ENCODE results near the gene CLN5. TPM values are rescaled to one million over a fixed set of nuclear protein-coding genes. Genes with fewer than 3 reads are reported as not detected.

Gene CLN5
- total and polyA plus RNA-seq, 2 experiments from 2014 or later = 6.5 to 9.5 TPM

DNA sequence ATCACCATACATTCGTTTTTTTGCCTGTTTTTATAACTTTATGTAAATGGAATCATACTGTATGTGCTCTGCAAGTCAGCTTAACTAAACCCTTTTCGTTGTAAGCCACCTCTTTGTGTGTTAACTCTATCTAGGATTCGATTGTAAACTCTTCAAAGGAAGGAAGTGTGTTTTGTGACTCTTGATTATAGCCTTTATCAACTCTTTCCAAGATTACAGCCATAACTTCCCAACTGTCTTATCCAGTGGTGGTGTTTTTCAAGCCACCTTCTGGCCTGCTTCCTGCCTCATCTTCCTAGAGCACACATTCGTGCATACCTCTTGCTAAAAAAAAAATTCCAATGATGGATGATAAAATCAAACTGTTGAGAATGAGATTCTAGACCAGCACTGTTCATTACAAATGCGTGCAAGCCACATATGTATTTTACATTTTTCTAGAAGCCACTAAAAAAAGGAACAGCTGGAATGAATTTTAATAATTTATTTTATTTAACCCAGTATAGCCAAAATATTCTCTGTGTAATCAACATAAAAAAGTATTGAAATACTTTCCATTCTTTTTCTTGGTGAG, 47.1 kb downstream of the CLN5 start:
- Mint-ChIP-seq H3K27me3 (ENCODE audit: insufficient read depth, low read depth, poor library complexity) (no peaks in the 10 kb centered on the region), H3K36me3 (ENCODE audit: low read depth) (no peaks in the 10 kb centered on the region), H3K4me1 (no peaks in the 10 kb centered on the region), H3K4me3 (no peak overlapping the region), H3K27ac (no peak overlapping the region), H3K9me3 (no peaks in the 10 kb centered on the region)
- no peaks in the 10 kb centered on the region for H4K20me1 ChIP-seq (replicated peaks; ENCODE audit: insufficient read depth)
- H3K79me2 ChIP-seq (replicated peaks; ENCODE audit: insufficient read depth) = no peaks in the 10 kb centered on the region
- peaks cover 6% of the 10 kb centered on the region; the same call in 1 of the 2 replicates for H3K9me2 ChIP-seq (ENCODE audit: insufficient read depth)
- no peak overlapping the region for H3K4me2 ChIP-seq
- H3K27ac ChIP-seq (ENCODE audit: low read depth) = no peak overlapping the region
- no peaks in the 10 kb centered on the region for H3F3A ChIP-seq (replicated peaks; ENCODE audit: low read depth)
- H3K36me3 ChIP-seq (ENCODE audit: insufficient read depth) = no peaks in the 10 kb centered on the region
- ATAC-seq = no peak
- no peak overlapping the region for H2AFZ ChIP-seq
- no peak for TF ChIP-seq CREB1 (CRISPR knock-in tag; IDR thresholded peaks at IDR 0.05; ENCODE audit: low read depth)
- TF ChIP-seq, protein P1, sequence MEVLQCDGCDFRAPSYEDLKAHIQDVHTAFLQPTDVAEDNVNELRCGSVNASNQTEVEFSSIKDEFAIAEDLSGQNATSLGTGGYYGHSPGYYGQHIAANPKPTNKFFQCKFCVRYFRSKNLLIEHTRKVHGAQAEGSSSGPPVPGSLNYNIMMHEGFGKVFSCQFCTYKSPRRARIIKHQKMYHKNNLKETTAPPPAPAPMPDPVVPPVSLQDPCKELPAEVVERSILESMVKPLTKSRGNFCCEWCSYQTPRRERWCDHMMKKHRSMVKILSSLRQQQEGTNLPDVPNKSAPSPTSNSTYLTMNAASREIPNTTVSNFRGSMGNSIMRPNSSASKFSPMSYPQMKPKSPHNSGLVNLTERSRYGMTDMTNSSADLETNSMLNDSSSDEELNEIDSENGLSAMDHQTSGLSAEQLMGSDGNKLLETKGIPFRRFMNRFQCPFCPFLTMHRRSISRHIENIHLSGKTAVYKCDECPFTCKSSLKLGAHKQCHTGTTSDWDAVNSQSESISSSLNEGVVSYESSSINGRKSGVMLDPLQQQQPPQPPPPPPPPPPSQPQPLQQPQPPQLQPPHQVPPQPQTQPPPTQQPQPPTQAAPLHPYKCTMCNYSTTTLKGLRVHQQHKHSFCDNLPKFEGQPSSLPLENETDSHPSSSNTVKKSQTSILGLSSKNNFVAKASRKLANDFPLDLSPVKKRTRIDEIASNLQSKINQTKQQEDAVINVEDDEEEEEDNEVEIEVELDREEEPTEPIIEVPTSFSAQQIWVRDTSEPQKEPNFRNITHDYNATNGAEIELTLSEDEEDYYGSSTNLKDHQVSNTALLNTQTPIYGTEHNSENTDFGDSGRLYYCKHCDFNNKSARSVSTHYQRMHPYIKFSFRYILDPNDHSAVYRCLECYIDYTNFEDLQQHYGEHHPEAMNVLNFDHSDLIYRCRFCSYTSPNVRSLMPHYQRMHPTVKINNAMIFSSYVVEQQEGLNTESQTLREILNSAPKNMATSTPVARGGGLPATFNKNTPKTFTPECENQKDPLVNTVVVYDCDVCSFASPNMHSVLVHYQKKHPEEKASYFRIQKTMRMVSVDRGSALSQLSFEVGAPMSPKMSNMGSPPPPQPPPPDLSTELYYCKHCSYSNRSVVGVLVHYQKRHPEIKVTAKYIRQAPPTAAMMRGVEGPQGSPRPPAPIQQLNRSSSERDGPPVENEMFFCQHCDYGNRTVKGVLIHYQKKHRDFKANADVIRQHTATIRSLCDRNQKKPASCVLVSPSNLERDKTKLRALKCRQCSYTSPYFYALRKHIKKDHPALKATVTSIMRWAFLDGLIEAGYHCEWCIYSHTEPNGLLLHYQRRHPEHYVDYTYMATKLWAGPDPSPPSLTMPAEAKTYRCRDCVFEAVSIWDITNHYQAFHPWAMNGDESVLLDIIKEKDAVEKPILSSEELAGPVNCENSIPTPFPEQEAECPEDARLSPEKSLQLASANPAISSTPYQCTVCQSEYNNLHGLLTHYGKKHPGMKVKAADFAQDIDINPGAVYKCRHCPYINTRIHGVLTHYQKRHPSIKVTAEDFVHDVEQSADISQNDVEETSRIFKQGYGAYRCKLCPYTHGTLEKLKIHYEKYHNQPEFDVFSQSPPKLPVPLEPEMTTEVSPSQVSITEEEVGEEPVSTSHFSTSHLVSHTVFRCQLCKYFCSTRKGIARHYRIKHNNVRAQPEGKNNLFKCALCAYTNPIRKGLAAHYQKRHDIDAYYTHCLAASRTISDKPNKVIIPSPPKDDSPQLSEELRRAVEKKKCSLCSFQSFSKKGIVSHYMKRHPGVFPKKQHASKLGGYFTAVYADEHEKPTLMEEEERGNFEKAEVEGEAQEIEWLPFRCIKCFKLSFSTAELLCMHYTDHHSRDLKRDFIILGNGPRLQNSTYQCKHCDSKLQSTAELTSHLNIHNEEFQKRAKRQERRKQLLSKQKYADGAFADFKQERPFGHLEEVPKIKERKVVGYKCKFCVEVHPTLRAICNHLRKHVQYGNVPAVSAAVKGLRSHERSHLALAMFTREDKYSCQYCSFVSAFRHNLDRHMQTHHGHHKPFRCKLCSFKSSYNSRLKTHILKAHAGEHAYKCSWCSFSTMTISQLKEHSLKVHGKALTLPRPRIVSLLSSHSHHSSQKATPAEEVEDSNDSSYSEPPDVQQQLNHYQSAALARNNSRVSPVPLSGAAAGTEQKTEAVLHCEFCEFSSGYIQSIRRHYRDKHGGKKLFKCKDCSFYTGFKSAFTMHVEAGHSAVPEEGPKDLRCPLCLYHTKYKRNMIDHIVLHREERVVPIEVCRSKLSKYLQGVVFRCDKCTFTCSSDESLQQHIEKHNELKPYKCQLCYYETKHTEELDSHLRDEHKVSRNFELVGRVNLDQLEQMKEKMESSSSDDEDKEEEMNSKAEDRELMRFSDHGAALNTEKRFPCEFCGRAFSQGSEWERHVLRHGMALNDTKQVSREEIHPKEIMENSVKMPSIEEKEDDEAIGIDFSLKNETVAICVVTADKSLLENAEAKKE (CRISPR knock-in tag; IDR thresholded peaks at IDR 0.05) = no peak
- TF ChIP-seq ZNF331 (CRISPR knock-in tag; IDR thresholded peaks at IDR 0.05; ENCODE audit: low read depth) = no peak
- TF ChIP-seq STAT1 (IDR thresholded peaks at IDR 0.05; ENCODE audit: unreplicated experiment) = no peak
- TF ChIP-seq NANOG (IDR thresholded peaks at IDR 0.05; ENCODE audit: borderline replicate concordance) = no peak
- no peak for TF ChIP-seq JUNB (IDR thresholded peaks at IDR 0.05; ENCODE audit: unreplicated experiment)
- TF ChIP-seq EZH2 (IDR thresholded peaks at IDR 0.05; ENCODE audit: low read depth, unreplicated experiment) = no peak
- TF ChIP-seq POLR2AphosphoS5 (IDR thresholded peaks at IDR 0.05; ENCODE audit: low read depth) = no peak
- TF ChIP-seq, protein P2, sequence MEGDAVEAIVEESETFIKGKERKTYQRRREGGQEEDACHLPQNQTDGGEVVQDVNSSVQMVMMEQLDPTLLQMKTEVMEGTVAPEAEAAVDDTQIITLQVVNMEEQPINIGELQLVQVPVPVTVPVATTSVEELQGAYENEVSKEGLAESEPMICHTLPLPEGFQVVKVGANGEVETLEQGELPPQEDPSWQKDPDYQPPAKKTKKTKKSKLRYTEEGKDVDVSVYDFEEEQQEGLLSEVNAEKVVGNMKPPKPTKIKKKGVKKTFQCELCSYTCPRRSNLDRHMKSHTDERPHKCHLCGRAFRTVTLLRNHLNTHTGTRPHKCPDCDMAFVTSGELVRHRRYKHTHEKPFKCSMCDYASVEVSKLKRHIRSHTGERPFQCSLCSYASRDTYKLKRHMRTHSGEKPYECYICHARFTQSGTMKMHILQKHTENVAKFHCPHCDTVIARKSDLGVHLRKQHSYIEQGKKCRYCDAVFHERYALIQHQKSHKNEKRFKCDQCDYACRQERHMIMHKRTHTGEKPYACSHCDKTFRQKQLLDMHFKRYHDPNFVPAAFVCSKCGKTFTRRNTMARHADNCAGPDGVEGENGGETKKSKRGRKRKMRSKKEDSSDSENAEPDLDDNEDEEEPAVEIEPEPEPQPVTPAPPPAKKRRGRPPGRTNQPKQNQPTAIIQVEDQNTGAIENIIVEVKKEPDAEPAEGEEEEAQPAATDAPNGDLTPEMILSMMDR (conservative IDR thresholded peaks at IDR 0.05; ENCODE audit: low read depth in 2 of 2) = no peak
- TF ChIP-seq, protein P3, sequence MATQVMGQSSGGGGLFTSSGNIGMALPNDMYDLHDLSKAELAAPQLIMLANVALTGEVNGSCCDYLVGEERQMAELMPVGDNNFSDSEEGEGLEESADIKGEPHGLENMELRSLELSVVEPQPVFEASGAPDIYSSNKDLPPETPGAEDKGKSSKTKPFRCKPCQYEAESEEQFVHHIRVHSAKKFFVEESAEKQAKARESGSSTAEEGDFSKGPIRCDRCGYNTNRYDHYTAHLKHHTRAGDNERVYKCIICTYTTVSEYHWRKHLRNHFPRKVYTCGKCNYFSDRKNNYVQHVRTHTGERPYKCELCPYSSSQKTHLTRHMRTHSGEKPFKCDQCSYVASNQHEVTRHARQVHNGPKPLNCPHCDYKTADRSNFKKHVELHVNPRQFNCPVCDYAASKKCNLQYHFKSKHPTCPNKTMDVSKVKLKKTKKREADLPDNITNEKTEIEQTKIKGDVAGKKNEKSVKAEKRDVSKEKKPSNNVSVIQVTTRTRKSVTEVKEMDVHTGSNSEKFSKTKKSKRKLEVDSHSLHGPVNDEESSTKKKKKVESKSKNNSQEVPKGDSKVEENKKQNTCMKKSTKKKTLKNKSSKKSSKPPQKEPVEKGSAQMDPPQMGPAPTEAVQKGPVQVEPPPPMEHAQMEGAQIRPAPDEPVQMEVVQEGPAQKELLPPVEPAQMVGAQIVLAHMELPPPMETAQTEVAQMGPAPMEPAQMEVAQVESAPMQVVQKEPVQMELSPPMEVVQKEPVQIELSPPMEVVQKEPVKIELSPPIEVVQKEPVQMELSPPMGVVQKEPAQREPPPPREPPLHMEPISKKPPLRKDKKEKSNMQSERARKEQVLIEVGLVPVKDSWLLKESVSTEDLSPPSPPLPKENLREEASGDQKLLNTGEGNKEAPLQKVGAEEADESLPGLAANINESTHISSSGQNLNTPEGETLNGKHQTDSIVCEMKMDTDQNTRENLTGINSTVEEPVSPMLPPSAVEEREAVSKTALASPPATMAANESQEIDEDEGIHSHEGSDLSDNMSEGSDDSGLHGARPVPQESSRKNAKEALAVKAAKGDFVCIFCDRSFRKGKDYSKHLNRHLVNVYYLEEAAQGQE (IDR thresholded peaks at IDR 0.05; ENCODE audit: unreplicated experiment) = no peak
- no peak for TF ChIP-seq ZNF114 (CRISPR knock-in tag; IDR thresholded peaks at IDR 0.05)
- TF ChIP-seq, protein P4, sequence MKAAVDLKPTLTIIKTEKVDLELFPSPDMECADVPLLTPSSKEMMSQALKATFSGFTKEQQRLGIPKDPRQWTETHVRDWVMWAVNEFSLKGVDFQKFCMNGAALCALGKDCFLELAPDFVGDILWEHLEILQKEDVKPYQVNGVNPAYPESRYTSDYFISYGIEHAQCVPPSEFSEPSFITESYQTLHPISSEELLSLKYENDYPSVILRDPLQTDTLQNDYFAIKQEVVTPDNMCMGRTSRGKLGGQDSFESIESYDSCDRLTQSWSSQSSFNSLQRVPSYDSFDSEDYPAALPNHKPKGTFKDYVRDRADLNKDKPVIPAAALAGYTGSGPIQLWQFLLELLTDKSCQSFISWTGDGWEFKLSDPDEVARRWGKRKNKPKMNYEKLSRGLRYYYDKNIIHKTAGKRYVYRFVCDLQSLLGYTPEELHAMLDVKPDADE (IDR thresholded peaks at IDR 0.05) = no peak
- TF ChIP-seq EZH2phosphoT487 (IDR thresholded peaks at IDR 0.05; ENCODE audit: unreplicated experiment) = no peak
- DNase-seq (ENCODE audit: low spot score) = no peak
- no peaks in the 10 kb centered on the region for H3K27me3 ChIP-seq (ENCODE audit: insufficient read depth)
- H3K4me1 ChIP-seq (ENCODE audit: insufficient read depth) = no peaks in the 10 kb centered on the region
- H3K4me3 ChIP-seq = no peak overlapping the region

All from GM23338 (cell line).